OCI-LY1 (cell line): ENCODE measurements around the gene SLC35F2.

Experiments used
- H2AFZ ChIP-seq: fragments of 200-600 bp; sonication (generic), shearing (Covaris generic); 2 replicates; pipeline ENCODE4 v1.6.0; 2014; ENCODE audit warnings: antibody characterized with exemption, mild to moderate bottlenecking, low read length
- H3F3A ChIP-seq: fragments of 200-600 bp; sonication (generic), shearing (Covaris generic); 2 replicates; pipeline ENCODE4 v1.6.0; 2014; ENCODE audit warnings: mild to moderate bottlenecking, antibody characterized with exemption, low read length, moderate library complexity; ENCODE audit not compliant: insufficient read depth
- H3K27ac ChIP-seq: fragments of 200-600 bp; sonication (generic); 2 replicates; pipeline ENCODE4 v1.5.1; 2014; ENCODE audit warnings: low read length, mixed run types, mild to moderate bottlenecking, low read depth; ENCODE audit not compliant: poor library complexity, severe bottlenecking
- H3K27me3 ChIP-seq: fragments of 200-600 bp; sonication (generic); 2 replicates; pipeline ENCODE4 v1.6.0; 2014; ENCODE audit warnings: antibody characterized with exemption, mild to moderate bottlenecking, low read length, moderate library complexity; ENCODE audit not compliant: insufficient read depth
- H3K36me3 ChIP-seq: fragments of 200-600 bp; sonication (generic); 2 replicates; pipeline ENCODE4 v1.6.1; 2014; ENCODE audit warnings: mild to moderate bottlenecking, antibody characterized with exemption, low read length, moderate library complexity, mixed read lengths; ENCODE audit not compliant: insufficient read depth
- H3K4me1 ChIP-seq: fragments of 200-600 bp; sonication (generic); 2 replicates; pipeline ENCODE4 v1.5.1; 2014; ENCODE audit warnings: mild to moderate bottlenecking, low read length, moderate library complexity; ENCODE audit not compliant: insufficient read depth, severe bottlenecking
- H3K4me2 ChIP-seq: fragments of 200-600 bp; sonication (generic), shearing (Covaris generic); 2 replicates; pipeline ENCODE4 v1.6.1; 2014; ENCODE audit warnings: low read length
- H3K4me3 ChIP-seq: fragments of 200-600 bp; sonication (generic); 2 replicates; pipeline ENCODE4 v1.5.1; 2014; ENCODE audit warnings: low read length, low read depth, mild to moderate bottlenecking, mixed read lengths; ENCODE audit not compliant: poor library complexity, severe bottlenecking
- H3K79me2 ChIP-seq: fragments of 200-600 bp; shearing (Covaris generic); 2 replicates; pipeline ENCODE4 v1.6.1; 2016; ENCODE audit warnings: mixed run types, low read length, mixed read lengths; ENCODE audit not compliant: insufficient read depth
- H3K9ac ChIP-seq: fragments of 200-600 bp; sonication (generic), shearing (Covaris generic); 2 replicates; pipeline ENCODE4 v1.6.1; 2014; ENCODE audit warnings: mild to moderate bottlenecking, low read length, mixed read lengths
- H3K9me2 ChIP-seq: fragments of 200-600 bp; sonication (generic), shearing (Covaris generic); 2 replicates; pipeline ENCODE4 v1.6.1; 2014; ENCODE audit warnings: low read depth, mild to moderate bottlenecking, low read length, mixed read lengths
- H3K9me3 ChIP-seq: fragments of 200-600 bp; shearing (Covaris generic); 2 replicates; pipeline ENCODE4 v1.6.1; 2014; ENCODE audit warnings: low read length, mixed read lengths
- H4K20me1 ChIP-seq: fragments of 200-600 bp; sonication (generic), shearing (Covaris generic); 2 replicates; pipeline ENCODE4 v1.6.0; 2016; ENCODE audit warnings: mild to moderate bottlenecking, low read length; ENCODE audit not compliant: insufficient read depth
- CTCF ChIP-seq: fragments of 200-600 bp; sonication (generic), shearing (Covaris generic); IDR thresholded peaks from 2 replicates; pipeline ENCODE4 v1.5.1; 2017; ENCODE audit warnings: mild to moderate bottlenecking, antibody characterized with exemption, low read length, moderate library complexity, mixed read lengths
- EZH2 ChIP-seq: fragments of 200-600 bp; sonication (generic), shearing (Covaris generic); IDR thresholded peaks from 2 replicates; pipeline ENCODE4 v1.8.0; 2017; ENCODE audit warnings: borderline replicate concordance, mixed run types, mild to moderate bottlenecking, antibody characterized with exemption, low read length, moderate library complexity, mixed read lengths

The SLC35F2 gene

GRCh38 chr11:107819361-107820014 is 39.1 kb downstream of the SLC35F2 start:
- Histone ChIP-seq H3K9me3 (no peaks in the 10 kb centered on the region), H3K36me3 (no peaks in the 10 kb centered on the region), H3K4me1 (no peaks in the 10 kb centered on the region), H3K4me3 (no peak overlapping the region), H3K79me2 (peaks cover 26% of the 10 kb centered on the region), H3K4me2 (no peak overlapping the region), H3K27me3 (no peaks in the 10 kb centered on the region), H3K9me2 (no peaks in the 10 kb centered on the region), H3K9ac (no peak overlapping the region), H3K27ac (no peak overlapping the region), H2AFZ (no peak overlapping the region), H4K20me1 (no peaks in the 10 kb centered on the region), H3F3A (no peaks in the 10 kb centered on the region)
- TF ChIP-seq EZH2: no peak
- TF ChIP-seq CTCF: no peak

GRCh38 chr11:107818491-107818890 is 40.1 kb downstream of the SLC35F2 start:
- H3K27me3 ChIP-seq: no peaks in the 10 kb centered on the region

GRCh38 chr11:107816028-107816427 is 42.6 kb downstream of the SLC35F2 start:
- H3K79me2 ChIP-seq: peaks cover 9% of the 10 kb centered on the region
- TF ChIP-seq EZH2: no peak
- TF ChIP-seq CTCF: no peak
- H4K20me1 ChIP-seq: no peaks in the 10 kb centered on the region

More at GRCh38 chr11:107818491-107818890, 40.1 kb downstream of the SLC35F2 start:
- no peak overlapping the region for H3K9ac ChIP-seq
- H3K4me1 ChIP-seq: no peaks in the 10 kb centered on the region
- no peak overlapping the region for H3K4me3 ChIP-seq
- no peak overlapping the region for H2AFZ ChIP-seq
- no peak for TF ChIP-seq EZH2
- no peak for TF ChIP-seq CTCF
- no peaks in the 10 kb centered on the region for H3K9me2 ChIP-seq
- peaks cover 21% of the 10 kb centered on the region for H3K79me2 ChIP-seq
- no peak overlapping the region for H3K4me2 ChIP-seq
- H4K20me1 ChIP-seq: no peaks in the 10 kb centered on the region
- H3K36me3 ChIP-seq: peaks cover 4% of the 10 kb centered on the region; the same call in 1 of the 2 replicates
- H3K9me3 ChIP-seq: no peaks in the 10 kb centered on the region
- no peaks in the 10 kb centered on the region for H3F3A ChIP-seq
- no peak overlapping the region for H3K27ac ChIP-seq

More at GRCh38 chr11:107816028-107816427, 42.6 kb downstream of the SLC35F2 start:
- Histone ChIP-seq H3K9me2 (no peaks in the 10 kb centered on the region), H3K27ac (no peak overlapping the region), H3K4me3 (no peak overlapping the region), H3K36me3 (peaks cover 14% of the 10 kb centered on the region), H3K9me3 (no peaks in the 10 kb centered on the region), H3K9ac (no peak overlapping the region), H3F3A (no peaks in the 10 kb centered on the region), H3K27me3 (no peaks in the 10 kb centered on the region), H2AFZ (no peak overlapping the region), H3K4me2 (no peak overlapping the region), H3K4me1 (no peaks in the 10 kb centered on the region)
